ENCODE results near the gene CFAP46. TPM values are rescaled to one million over a fixed set of nuclear protein-coding genes. Genes with fewer than 3 reads are reported as not detected.
"Not testable (repeated sequence)": the region's sequence is repeated elsewhere in the genome, so short reads cannot be mapped to it uniquely, and the experiment has no call there.

The CFAP46 gene
- total RNA-seq, 1 experiment from 2014 or later = 3.3 TPM

DNA sequence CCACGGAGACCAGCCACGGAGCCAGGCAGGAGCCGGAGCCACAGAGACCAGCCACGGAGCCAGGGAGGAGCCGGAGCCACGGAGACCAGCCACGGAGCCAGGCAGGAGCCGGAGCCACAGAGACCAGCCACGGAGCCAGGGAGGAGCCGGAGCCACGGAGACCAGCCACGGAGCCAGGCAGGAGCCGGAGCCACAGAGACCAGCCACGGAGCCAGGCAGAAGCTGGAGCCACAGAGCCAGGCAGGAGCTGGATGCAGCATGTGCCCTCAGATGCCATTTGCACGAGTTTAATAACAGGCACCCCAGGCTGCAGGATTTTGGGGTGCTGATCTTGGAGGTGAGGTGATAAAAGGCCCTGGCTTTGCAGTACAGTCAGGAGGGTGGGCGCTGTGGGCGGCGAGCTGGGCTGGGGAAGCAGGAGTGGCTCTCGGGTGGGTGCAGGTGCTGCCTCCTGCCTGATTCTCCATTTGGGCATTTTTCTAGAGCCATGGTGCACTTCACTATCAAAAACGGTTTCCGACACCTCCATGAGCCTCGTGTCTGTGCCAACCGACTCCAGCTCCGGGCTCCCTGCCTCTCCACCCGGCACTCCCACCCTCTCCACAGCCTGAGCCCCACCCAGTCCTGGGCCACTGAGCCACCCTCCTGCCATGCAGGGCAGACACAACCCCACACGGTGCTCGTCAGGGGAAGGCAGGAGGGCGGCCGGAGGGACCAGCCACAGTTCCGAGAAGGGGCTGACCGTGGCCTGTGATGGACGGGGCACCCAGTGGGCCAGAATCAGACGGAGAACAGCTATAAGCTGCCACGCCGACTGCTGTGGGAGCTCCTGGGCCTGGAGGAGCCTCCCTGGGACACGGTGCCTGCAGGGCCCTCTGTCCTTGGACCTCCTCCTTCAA, 115.6 kb downstream of the CFAP46 start:
- no peak for DNase-seq (ENCODE audit: low spot score)
- ChIA-PET CTCF (no interaction called here), POLR2A (no interaction called here)
- Mint-ChIP-seq H3K36me3 (peaks cover 11% of the 10 kb centered on the region), H3K4me3 (no peak overlapping the region), H3K4me1 (no peaks in the 10 kb centered on the region), H3K9me3 (peaks cover 9% of the 10 kb centered on the region), H3K27ac (no peak overlapping the region), H3K27me3 (ENCODE audit: low read depth) (peaks cover 6% of the 10 kb centered on the region; the same call in 1 of the 2 replicates)
- TF ChIP-seq RORB (CRISPR knock-in tag; IDR thresholded peaks at IDR 0.05) (no peak), KAT7 (CRISPR knock-in tag; IDR thresholded peaks at IDR 0.05; ENCODE audit: borderline replicate concordance) (no peak), SOX15 (CRISPR knock-in tag; IDR thresholded peaks at IDR 0.05) (no peak), ARID4B (CRISPR knock-in tag; IDR thresholded peaks at IDR 0.05; ENCODE audit: borderline replicate concordance) (no peak), ZBTB21 (CRISPR knock-in tag; IDR thresholded peaks at IDR 0.05; ENCODE audit: borderline replicate concordance) (no peak)
- no peak for ATAC-seq

DNA sequence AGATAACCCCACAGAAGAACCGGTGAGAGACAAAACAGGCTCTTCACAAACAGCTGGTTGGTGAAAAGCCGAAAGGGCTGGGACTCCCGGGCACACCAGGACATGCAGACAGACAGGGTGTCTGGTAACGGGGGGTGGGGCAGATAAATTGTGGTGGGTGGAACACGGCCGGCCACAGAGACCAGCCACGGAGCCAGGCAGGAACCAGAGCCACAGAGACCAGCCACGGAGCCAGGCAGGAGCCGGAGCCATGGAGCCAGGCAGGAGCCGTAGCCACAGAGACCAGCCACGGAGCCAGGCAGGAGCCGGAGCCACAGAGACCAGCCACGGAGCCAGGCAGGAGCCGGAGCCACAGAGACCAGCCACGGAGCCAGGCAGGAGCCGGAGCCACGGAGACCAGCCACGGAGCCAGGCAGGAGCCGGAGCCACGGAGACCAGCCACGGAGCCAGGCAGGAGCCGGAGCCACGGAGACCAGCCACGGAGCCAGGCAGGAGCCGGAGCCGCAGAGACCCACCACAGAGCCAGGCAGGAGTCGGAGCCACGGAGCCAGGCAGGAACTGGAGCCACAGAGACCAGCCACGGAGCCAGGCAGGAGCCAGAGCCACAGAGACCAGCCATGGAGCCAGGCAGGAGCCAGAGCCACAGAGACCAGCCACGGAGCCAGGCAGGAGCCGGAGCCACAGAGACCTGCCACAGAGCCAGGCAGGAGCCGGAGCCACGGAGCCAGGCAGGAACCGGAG, 116.4 kb downstream of the CFAP46 start:
- CTCF ChIA-PET = not testable (repeated sequence)

DNA sequence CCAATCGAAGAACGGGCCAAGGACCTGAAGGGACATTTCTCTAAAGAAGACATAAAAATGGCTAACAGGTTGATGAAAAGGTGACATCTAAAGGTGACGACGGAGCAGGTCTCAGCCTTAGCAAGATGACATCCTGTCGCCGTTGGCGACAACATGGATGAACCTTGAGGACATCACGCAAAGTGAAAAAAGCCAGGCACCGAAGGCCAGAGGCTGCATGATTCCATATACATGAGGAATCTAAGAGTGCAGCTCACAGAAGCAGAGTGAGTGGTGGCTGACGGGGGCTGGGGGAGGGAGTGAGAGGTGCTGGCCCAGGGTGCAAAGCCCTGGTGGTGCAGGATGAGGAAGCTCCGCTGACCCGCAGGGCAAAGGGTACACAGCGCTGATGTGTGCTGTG, 122.3 kb downstream of the CFAP46 start:
- Mint-ChIP-seq H3K27me3 (ENCODE audit: low read depth) (peaks cover 6% of the 10 kb centered on the region), H3K4me1 (no peaks in the 10 kb centered on the region), H3K9me3 (peaks cover 16% of the 10 kb centered on the region), H3K4me3 (no peak overlapping the region), H3K27ac (no peak overlapping the region), H3K36me3 (peaks cover 7% of the 10 kb centered on the region)
- ChIA-PET POLR2A (no interaction called here), CTCF (no interaction called here)
- DNase-seq (ENCODE audit: low spot score) = no peak
- no peak for ATAC-seq
- TF ChIP-seq NFATC4 (CRISPR knock-in tag; IDR thresholded peaks at IDR 0.05) = no peak
- TF ChIP-seq, protein P1, sequence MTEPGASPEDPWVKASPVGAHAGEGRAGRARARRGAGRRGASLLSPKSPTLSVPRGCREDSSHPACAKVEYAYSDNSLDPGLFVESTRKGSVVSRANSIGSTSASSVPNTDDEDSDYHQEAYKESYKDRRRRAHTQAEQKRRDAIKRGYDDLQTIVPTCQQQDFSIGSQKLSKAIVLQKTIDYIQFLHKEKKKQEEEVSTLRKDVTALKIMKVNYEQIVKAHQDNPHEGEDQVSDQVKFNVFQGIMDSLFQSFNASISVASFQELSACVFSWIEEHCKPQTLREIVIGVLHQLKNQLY (CRISPR knock-in tag; IDR thresholded peaks at IDR 0.05) = no peak
- TF ChIP-seq NR1H2 (CRISPR knock-in tag; IDR thresholded peaks at IDR 0.05) = no peak
- TF ChIP-seq, protein P2, sequence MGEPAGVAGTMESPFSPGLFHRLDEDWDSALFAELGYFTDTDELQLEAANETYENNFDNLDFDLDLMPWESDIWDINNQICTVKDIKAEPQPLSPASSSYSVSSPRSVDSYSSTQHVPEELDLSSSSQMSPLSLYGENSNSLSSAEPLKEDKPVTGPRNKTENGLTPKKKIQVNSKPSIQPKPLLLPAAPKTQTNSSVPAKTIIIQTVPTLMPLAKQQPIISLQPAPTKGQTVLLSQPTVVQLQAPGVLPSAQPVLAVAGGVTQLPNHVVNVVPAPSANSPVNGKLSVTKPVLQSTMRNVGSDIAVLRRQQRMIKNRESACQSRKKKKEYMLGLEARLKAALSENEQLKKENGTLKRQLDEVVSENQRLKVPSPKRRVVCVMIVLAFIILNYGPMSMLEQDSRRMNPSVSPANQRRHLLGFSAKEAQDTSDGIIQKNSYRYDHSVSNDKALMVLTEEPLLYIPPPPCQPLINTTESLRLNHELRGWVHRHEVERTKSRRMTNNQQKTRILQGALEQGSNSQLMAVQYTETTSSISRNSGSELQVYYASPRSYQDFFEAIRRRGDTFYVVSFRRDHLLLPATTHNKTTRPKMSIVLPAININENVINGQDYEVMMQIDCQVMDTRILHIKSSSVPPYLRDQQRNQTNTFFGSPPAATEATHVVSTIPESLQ (CRISPR knock-in tag; IDR thresholded peaks at IDR 0.05) = no peak
- TF ChIP-seq TEAD1 (CRISPR knock-in tag; IDR thresholded peaks at IDR 0.05) = no peak
- no peak for TF ChIP-seq ZBTB21 (CRISPR knock-in tag; IDR thresholded peaks at IDR 0.05; ENCODE audit: borderline replicate concordance)
- TF ChIP-seq SP1 (CRISPR knock-in tag; conservative IDR thresholded peaks at IDR 0.05) = no peak
- no peak for TF ChIP-seq ATF1 (CRISPR knock-in tag; IDR thresholded peaks at IDR 0.05)
- TF ChIP-seq AR (CRISPR knock-in tag; IDR thresholded peaks at IDR 0.05) = no peak
- TF ChIP-seq RELA (CRISPR knock-in tag; IDR thresholded peaks at IDR 0.05; ENCODE audit: borderline replicate concordance) = no peak
- no peak for TF ChIP-seq TEAD4 (CRISPR knock-in tag; IDR thresholded peaks at IDR 0.05)
- no peak for TF ChIP-seq ZBTB43 (CRISPR knock-in tag; IDR thresholded peaks at IDR 0.05)
- no peak for TF ChIP-seq IRF2 (CRISPR knock-in tag; IDR thresholded peaks at IDR 0.05; ENCODE audit: borderline replicate concordance, low read depth)
- TF ChIP-seq SMAD4 (CRISPR knock-in tag; IDR thresholded peaks at IDR 0.05) = no peak
- TF ChIP-seq ZNF219 (CRISPR knock-in tag; IDR thresholded peaks at IDR 0.05; ENCODE audit: borderline replicate concordance) = no peak

More for the DNA sequence above, 116.4 kb downstream of the CFAP46 start:
- H3K4me1 Mint-ChIP-seq; H3K27me3 Mint-ChIP-seq (ENCODE audit: low read depth); POLR2A ChIA-PET; H3K4me3 Mint-ChIP-seq; DNase-seq (ENCODE audit: low spot score); ATAC-seq; H3K9me3 Mint-ChIP-seq; H3K27ac Mint-ChIP-seq: not testable (repeated sequence)
- peaks cover 11% of the 10 kb centered on the region for H3K36me3 Mint-ChIP-seq
